Measurements from ENCODE around the gene GPR33.

Gene GPR33

DNA sequence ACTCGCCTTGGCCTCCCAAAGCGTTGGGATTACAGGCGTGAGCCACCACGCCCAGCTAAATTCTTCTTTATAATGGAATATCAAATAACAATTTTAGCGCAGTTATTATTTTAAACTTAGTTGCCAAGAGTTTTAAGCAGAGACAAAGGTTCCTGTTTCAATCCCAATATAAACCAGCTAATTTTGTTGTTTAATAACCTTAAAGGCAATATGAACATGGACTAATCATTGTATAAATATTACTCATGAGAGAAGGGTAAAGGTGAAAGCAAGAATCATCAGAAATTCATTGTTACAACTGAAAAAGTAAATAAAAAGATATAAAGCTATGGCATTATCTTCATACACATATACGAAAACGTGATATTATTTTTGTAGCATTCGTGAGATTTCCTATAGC lies 38.7 kb downstream of the GPR33 start:
- Histone ChIP-seq H4K20me1 (ENCODE audit: insufficient read depth, low read length) (no peaks in the 10 kb centered on the region), H3K27me3 (replicated peaks; ENCODE audit: insufficient read depth, low read length) (no peaks in the 10 kb centered on the region), H3K27ac (ENCODE audit: low read length) (no peak overlapping the region), H3K79me2 (ENCODE audit: low read length) (no peaks in the 10 kb centered on the region), H3K36me3 (replicated peaks; ENCODE audit: insufficient read depth, low read length) (no peaks in the 10 kb centered on the region), H3K4me2 (ENCODE audit: low read depth, low read length) (no peak overlapping the region), H3K9ac (ENCODE audit: low read length) (no peak overlapping the region), H3K4me3 (ENCODE audit: low read length) (no peak overlapping the region), H3K9me2 (replicated peaks; ENCODE audit: insufficient read depth, low read length) (no peaks in the 10 kb centered on the region), H3F3A (ENCODE audit: insufficient read depth, low read length) (no peaks in the 10 kb centered on the region), H3K4me1 (ENCODE audit: low read length) (no peaks in the 10 kb centered on the region), H3K9me3 (replicated peaks; ENCODE audit: insufficient read depth, low read length) (no peaks in the 10 kb centered on the region), H2AFZ (ENCODE audit: low read length) (no peak overlapping the region)
- TF ChIP-seq, protein P1, sequence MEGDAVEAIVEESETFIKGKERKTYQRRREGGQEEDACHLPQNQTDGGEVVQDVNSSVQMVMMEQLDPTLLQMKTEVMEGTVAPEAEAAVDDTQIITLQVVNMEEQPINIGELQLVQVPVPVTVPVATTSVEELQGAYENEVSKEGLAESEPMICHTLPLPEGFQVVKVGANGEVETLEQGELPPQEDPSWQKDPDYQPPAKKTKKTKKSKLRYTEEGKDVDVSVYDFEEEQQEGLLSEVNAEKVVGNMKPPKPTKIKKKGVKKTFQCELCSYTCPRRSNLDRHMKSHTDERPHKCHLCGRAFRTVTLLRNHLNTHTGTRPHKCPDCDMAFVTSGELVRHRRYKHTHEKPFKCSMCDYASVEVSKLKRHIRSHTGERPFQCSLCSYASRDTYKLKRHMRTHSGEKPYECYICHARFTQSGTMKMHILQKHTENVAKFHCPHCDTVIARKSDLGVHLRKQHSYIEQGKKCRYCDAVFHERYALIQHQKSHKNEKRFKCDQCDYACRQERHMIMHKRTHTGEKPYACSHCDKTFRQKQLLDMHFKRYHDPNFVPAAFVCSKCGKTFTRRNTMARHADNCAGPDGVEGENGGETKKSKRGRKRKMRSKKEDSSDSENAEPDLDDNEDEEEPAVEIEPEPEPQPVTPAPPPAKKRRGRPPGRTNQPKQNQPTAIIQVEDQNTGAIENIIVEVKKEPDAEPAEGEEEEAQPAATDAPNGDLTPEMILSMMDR (IDR thresholded peaks at IDR 0.05; ENCODE audit: low read length): no peak
- TF ChIP-seq EZH2phosphoT487 (IDR thresholded peaks at IDR 0.05; ENCODE audit: low read length) (no peak), EZH2 (optimal IDR thresholded peaks at IDR 0.05; ENCODE audit: low read depth, low read length) (no peak)
- DNase-seq: no peak

DNA sequence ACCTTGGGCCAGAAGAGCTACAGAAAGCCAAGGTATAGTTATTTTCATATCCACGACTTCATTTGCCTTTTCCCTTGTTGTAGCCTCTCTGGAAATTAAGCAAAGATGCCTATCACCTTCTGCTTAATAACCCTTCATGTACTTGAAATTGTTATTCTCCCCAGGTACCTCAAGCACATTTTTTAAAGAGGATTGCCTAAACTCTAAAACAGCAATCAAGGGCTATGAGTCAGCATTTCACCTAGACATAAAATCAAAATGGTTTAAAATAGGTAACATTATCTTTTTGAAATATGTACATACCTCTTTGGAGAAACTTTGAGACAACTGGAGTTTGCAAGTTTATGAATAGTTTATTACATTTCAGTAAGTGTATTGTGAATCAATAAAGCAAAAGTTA lies 42.1 kb downstream of the GPR33 start:
- H3K9me3 ChIP-seq (replicated peaks; ENCODE audit: insufficient read depth, low read length): no peaks in the 10 kb centered on the region
- H3K9ac ChIP-seq (ENCODE audit: low read length): no peak overlapping the region
- no peaks in the 10 kb centered on the region for H3K36me3 ChIP-seq (replicated peaks; ENCODE audit: insufficient read depth, low read length)
- H4K20me1 ChIP-seq (ENCODE audit: insufficient read depth, low read length): no peaks in the 10 kb centered on the region
- H3K9me2 ChIP-seq (replicated peaks; ENCODE audit: insufficient read depth, low read length): no peaks in the 10 kb centered on the region
- H3K4me3 ChIP-seq (ENCODE audit: low read length): no peak overlapping the region
- no peaks in the 10 kb centered on the region for H3F3A ChIP-seq (ENCODE audit: insufficient read depth, low read length)
- no peak overlapping the region for H3K4me2 ChIP-seq (ENCODE audit: low read depth, low read length)
- no peaks in the 10 kb centered on the region for H3K79me2 ChIP-seq (ENCODE audit: low read length)
- no peaks in the 10 kb centered on the region for H3K4me1 ChIP-seq (ENCODE audit: low read length)
- H2AFZ ChIP-seq (ENCODE audit: low read length): no peak overlapping the region
- no peaks in the 10 kb centered on the region for H3K27me3 ChIP-seq (replicated peaks; ENCODE audit: insufficient read depth, low read length)
- H3K27ac ChIP-seq (ENCODE audit: low read length): no peak overlapping the region
- no peak for DNase-seq
- TF ChIP-seq, protein P1 (IDR thresholded peaks at IDR 0.05; ENCODE audit: low read length): no peak
- TF ChIP-seq EZH2phosphoT487 (IDR thresholded peaks at IDR 0.05; ENCODE audit: low read length) (no peak), EZH2 (optimal IDR thresholded peaks at IDR 0.05; ENCODE audit: low read depth, low read length) (no peak)

GRCh38 chr14:31442284-31442683 lies 45.6 kb downstream of the GPR33 start:
- no peak for TF ChIP-seq EZH2phosphoT487 (IDR thresholded peaks at IDR 0.05; ENCODE audit: low read length)
- TF ChIP-seq, protein P1 (IDR thresholded peaks at IDR 0.05; ENCODE audit: low read length): no peak
- no peak for TF ChIP-seq EZH2 (optimal IDR thresholded peaks at IDR 0.05; ENCODE audit: low read depth, low read length)
- Histone ChIP-seq H4K20me1 (ENCODE audit: insufficient read depth, low read length) (no peaks in the 10 kb centered on the region), H3K9ac (ENCODE audit: low read length) (no peak overlapping the region), H3K36me3 (replicated peaks; ENCODE audit: insufficient read depth, low read length) (no peaks in the 10 kb centered on the region), H3K4me3 (ENCODE audit: low read length) (no peak overlapping the region), H3K27me3 (replicated peaks; ENCODE audit: insufficient read depth, low read length) (no peaks in the 10 kb centered on the region), H3K9me3 (replicated peaks; ENCODE audit: insufficient read depth, low read length) (no peaks in the 10 kb centered on the region), H3K4me2 (ENCODE audit: low read depth, low read length) (no peak overlapping the region), H3K27ac (ENCODE audit: low read length) (no peak overlapping the region), H3K4me1 (ENCODE audit: low read length) (0 out of 2 replicates have a peak, but pooled peaks cover 4% of the 10 kb centered on the region), H2AFZ (ENCODE audit: low read length) (no peak overlapping the region), H3F3A (ENCODE audit: insufficient read depth, low read length) (no peaks in the 10 kb centered on the region), H3K9me2 (replicated peaks; ENCODE audit: insufficient read depth, low read length) (no peaks in the 10 kb centered on the region), H3K79me2 (ENCODE audit: low read length) (no peaks in the 10 kb centered on the region)
- no peak for DNase-seq

Data from MM.1S (cell line).